HG02840 (cell line): ENCODE data around the gene LDLRAD3.

Experiments
- ATAC-seq: cut with Tn5 transposase; IDR thresholded peaks from one replicate; pipeline ENCODE4 v1.9.1; 2021; ENCODE audit warnings: mild to moderate bottlenecking, moderate library complexity, moderate number of reproducible peaks; ENCODE audit not compliant: unreplicated experiment, low FRiP score

Gene LDLRAD3

DNA sequence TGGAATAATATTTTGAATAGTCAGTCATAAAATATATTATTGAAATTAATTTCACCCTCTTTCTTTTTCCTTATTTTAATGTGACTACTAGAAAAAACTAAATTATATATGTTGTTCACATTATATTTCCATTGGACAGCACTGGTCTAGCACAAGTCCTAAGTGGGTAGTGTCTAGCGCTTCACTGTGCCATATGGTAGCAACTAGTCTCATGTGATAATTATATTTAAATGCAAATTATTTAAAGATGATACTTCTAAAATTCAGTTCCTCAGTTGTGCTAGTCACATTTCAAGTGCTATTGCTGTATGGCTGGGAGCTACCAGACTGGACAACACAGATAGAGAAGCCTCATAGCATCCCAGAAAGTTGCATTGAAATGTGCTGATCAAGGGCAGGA, 19.1 kb upstream of the LDLRAD3 start:
- ATAC-seq: no peak

DNA sequence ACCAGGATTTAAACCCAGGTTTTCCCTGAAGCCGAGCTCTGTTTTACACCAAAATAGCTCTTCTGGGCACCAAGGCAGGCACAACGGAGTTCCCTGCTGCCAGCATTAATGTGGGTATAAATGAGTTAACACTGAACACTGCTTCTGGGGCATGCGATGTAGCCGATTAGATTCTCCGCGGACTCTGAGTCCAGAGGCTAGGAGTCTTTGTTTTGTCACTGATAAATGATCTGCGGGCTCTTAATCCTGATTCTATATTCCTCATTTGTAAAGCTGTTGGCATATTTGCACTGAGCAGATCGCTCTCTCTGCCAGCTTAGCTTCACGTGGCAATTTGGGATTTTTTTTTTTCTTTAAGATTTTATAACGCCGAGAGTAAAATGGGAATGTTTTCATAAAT, 16.8 kb upstream of the LDLRAD3 start:
- ATAC-seq: no peak

DNA sequence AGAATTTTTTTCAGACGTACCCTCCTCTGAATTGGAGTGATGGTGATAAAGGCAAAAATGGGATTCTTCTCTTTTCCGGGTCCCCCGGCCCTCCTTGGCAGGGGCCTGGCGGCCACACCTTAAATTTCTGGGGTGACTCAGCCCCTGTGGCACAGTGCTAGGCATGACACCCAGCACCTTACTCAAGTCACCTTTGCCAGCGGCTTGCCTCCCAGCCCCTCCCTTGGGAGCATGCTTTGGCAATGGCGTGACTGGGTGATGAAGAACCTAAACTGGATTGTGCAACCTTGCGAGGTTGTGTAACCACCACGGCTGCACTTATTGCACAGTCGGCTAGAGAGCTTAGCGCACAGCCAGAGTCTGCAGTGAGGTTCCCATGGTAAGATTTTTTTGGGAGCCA, 16.2 kb upstream of the LDLRAD3 start:
- ATAC-seq: no peak

DNA sequence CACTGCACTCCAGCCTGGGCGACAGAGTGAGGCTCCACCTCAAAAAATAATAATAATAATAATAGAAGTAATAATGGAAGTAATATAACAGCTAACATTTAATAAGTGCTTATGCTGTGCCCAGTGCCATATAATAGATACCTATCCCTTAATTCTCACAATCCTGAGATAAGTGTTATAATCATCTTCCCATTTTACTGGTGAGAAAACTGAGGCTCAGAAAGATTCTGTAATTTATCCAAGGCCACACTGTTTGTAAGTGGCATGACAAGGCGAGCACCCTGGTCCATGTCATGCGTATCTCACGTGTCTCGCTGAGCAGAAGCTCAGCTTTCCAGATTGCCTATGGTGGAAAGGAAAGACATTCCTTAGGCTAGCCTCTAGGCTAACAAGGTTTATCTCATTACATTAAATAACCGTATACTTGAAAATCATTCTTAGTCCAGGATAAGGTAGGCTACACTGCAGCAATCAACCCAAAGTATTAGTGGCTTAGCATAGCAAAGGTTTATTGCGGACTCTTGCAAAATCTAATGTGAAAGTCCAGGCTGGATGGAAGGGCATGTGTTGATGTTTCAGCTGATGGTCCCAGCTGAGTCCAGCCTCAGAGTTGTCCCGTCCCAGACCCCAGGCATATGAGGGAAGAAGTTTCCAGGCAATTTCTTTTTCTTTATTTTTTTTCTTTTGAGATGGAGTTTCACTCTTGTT, 15.0 kb upstream of the LDLRAD3 start:
- no peak for ATAC-seq

DNA sequence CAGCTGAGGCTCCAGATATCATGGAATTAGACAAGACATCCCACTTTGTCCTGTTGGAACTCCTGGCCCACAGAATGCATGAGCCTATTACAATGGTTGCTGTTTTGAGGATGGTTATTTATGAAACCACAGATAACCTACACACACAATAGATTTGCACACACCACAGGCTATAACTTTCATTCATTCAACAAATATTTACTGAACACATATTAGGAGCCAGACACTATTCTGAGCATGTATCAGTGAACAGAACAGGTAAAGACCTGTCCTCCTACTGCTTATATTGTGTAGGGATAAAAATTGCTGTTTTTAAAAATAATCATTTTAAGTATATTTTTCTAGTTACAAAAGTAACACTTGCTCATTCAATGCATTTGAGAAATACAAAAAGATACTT, 13.4 kb upstream of the LDLRAD3 start:
- no peak for ATAC-seq

DNA sequence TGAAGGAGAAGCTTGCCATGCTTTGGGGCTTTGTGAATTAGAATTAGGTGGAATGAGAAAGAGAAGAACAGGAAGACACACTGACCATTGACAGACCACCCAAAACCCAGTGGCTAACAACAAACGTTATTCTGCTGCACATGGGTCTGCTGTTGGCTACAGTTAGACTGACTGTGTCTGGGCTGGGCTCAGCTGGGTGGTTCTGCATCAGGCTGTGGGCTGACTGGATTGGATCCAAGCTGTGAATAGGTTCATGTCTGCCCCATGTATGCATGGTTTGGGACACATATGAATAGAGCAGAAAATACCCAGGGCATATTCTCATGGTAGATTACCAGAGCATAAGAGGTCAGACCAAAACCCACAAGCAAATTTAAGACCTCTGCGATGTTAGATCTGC, 11.7 kb upstream of the LDLRAD3 start:
- no peak for ATAC-seq

DNA sequence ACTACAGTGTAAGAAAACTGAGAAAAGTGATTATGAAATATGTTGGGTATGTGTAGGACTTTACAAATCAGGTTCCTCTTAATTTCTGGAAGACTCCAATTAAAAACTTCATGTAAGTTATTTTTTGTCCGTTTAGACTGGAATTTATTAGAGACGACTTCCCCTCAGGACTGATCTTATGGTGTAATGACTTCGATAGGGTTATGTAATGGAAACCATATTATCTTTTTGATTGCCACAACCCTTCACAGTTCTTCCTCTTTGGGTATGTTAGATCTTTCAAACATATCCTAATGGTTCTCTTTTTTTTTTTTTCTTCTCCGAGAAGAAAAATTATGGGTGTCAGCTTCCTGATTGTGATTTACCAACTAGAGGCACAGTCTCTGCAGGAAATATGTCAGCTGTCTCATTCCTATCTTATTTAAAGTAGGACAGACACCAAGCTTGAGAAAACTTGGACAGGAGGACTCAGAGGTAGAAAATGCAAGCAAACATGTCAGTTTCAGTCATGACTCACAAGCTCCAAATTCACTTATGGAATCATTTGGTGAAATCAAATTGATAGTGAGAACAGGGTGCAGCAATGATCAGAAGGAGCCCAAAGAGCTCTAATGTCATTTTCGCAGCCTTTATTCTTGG, 11.1 kb upstream of the LDLRAD3 start:
- no peak for ATAC-seq

DNA sequence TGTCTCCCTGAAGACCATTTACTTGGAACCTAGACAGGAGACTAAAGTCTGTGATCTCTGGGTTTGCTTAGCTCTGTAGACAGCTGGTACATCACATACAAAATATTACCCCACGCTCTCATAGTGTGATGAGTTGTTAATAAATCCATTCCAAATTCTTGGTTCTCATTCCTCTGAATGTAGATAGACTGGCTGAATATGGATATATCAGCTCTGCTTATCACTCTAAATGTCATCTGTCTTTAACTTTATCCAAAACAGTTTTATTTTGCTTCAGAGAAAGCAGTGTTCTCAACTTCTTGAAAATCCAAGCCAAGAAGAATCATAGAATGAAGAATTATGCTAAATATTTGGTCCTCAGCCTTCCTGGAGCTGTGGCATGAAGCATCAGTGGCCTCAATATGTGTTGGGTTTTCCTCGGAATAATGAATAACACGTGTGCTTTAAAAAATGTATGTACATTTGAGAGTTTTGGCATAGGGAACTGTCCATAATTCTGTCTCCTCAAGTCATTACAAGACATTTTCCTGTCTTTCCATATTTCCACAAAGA, 10.5 kb upstream of the LDLRAD3 start:
- ATAC-seq: no peak

DNA sequence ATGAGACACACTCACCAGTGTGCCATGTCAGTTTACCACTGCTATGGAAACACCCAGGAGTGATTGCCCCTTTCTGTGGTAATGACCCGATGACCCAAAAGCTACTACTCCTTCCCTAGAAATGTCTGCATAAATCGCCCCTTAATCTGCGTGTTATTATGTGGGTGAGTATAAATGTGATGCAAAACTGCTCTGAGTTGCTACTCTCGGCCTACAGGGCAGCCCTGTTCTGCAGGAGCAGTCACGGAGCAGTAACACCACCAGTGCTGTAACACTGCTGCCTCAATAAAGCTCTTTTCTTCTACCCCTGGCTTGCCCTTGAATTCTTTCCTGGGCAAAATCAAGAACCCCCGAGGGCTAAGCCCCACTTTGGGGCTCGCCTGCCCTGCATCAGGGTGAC, 9.6 kb upstream of the LDLRAD3 start:
- ATAC-seq: no peak

DNA sequence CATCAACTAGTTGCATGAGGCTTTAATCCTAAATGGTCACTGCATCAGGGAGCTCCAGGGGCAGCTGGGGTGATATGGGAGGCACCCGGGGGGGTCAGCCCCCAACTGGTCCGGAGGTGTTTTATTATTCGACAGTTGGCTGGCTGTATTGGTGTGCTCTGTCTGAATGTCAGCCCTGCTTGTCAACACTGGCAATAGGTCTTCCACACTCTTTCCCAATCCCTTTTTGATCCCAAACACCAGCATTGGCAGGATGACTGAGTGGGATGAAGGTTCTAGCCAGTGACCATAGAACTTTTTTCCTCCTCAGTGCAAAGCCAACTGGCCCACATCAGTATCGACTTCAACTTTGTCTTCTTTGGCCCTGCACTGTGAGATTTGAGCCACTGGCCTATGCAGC, 8.9 kb upstream of the LDLRAD3 start:
- no peak for ATAC-seq

DNA sequence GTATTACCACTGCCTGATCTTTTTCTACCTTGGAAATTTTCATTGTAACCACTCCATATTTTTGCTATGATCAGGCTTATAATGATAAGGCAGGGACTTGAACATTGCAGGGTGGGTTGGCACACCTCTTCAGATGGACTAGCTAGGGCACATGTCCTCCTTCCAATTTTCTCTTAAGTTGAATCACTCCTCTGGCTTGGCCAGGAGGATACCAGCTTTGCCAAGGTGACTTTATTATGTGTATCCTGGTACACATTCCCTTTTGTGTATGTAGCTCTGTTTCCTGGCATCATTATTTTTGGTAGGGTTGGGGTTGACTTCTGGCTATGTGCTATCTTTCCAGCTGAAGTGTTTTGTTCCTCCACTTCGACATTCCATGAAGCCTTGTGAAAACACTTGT, 8.5 kb upstream of the LDLRAD3 start:
- ATAC-seq: no peak

DNA sequence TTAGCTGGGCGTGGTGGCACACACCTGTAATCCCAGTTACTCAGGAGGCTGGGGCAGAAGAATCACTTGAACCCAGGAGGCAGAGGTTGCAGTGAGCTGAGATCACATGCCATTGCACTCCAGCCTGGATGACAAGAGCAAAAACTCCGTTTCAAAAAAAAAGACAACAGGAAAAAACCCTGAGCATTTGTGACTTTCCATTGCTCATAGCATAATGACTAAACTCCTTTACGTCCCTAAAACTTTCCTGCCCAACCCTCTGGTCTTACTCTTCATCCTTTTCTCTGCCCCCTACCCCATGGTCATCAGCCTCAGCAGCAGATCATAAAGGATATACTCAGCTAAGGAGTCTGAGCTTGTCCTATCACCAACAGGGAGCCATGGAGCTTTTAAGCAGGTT, 6.8 kb upstream of the LDLRAD3 start:
- ATAC-seq: no peak

DNA sequence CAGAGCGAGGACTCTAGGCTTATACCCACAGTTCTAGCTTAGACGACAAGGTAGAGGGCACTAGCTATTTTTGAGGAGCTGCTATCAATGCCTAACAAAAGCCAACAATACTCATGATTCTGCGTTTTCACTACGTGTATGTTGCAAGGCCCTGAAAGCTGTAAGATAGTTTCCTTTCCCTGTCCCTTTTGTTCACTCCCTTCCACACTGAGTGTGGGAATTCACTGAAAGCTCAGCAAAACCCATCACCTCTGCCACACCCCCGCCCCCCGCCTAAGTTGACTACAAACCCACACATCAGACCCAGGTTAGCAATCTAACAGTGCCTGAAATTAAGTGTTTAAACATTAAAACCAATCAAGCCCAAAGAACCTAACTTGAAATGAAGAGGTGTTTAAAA, 6.2 kb upstream of the LDLRAD3 start:
- ATAC-seq: no peak

DNA sequence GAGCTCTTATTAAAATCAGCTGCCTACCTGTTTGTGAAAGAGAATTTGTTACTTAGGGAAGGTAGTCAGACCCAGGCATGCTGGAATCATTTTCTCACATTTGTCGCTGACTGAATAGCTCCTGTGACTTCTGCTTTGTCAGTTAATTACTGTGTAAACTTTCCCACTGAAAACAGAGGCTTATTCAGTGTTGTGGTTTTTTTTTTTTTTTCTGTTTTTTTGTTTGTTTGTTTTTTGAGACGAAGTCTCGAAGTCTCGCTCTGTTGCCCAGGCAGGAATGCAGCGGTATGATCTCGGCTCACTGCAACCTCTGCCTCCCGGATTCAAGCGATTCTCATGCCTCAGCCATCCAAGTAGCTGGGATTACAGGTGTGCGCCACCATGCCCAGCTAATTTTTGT, 5.6 kb upstream of the LDLRAD3 start:
- ATAC-seq: no peak

DNA sequence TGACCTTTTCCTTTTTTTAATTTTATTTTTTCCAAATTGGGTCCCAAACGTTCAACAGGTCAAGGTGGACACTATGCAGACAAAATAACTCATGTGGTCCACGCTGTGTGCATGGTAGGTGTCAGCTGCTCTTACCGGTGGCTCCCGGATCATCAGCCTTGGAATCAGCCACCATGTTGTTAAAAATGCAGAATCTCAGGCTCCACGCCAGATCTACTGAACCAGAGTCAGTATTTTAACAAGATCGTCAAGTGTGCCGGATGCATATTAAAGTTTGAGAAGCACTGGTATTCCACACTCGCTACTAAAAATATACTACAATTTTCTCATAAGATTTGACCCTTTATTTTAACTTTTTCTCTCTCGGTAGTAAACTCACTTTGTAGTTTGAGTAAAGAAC, 553 bp upstream of the LDLRAD3 start:
- ATAC-seq: no peak

DNA sequence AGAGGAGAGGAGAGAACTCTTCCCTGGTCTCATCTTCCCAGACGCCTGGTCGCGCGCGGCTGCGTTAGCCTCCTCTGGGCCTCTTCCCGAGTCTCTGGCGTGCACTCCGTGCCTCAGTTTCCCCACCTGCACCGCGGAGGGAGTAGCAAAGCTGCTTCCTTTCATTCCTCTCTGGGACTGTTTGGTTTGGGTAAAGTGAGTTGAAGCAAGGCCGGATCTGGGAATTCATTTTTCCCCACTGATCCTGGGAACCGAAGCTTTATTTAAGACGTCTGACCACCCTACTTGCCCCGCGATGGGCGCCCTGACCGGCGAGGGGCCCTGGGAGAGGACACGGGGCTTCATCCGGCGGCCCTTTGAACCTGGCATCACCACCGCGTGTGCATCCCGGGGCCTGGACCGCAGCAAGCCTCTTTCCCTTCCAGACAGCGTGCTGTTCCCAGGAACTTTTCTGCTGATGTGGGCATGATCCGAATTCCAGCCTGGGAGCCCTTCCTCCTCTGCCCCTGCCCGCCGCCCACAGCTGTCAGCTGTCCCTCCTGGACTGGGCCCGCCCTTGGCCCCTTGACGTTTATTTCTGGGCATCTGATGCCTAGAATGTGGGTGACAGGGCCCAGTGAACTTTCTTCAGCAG, 758 bp downstream of the LDLRAD3 start:
- no peak for ATAC-seq

DNA sequence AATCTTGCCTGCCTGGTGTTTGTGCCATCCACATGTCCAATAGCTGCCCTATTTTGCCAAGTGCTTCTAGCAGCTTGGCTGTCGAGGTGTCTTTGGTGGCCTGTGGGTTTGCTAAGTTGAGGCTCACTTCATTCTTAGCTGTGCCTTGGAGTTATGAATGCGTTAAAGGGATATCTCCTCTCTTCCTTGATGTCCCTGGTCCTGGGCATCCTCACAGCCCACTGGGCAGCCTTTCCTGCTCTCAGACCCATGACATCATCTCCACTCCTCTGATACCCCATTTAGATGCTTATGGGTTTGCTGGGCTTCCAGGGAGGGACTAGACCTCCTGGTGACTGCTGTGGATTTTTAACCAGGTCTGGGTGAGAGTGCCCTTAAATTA, 1.3 kb downstream of the LDLRAD3 start:
- no peak for ATAC-seq

DNA sequence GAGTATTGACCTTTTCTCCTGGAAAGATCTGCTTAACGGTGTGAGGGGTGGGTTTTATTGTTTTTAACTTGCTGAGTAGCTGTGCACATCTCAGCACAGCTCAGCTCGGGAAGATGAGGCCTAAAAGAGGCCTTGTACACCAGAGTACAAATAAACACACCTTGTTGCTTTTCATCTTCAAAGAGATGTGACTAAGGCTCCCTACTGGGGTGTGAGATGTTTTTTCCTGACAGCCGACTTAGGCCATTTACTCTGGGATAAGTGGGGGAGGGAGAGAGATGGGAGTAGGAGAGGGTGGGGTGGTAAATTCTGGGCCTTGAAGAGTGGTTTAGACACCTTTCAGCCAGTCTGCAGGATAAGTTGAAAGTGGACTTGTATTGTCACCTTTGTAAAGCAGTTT, 2.9 kb downstream of the LDLRAD3 start:
- no peak for ATAC-seq

DNA sequence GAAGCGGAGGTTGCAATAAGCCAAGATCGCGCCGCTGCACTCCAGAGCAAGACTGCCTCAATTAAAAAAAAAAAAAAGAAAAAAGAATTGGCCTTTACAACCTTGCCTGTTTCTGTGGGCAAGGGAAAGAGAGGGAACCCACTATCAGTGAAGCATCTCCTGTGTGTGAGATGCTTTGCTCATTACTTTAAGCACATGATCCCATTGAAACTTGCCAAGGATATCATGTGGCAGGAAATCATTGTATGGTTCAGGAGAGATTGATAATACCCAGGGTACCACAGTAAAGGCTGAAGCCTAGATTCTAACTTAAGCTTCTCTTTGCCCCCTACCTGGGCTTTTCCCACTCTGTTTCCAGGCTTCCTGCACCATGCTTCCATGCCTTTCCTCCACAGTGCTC, 3.6 kb downstream of the LDLRAD3 start:
- no peak for ATAC-seq

DNA sequence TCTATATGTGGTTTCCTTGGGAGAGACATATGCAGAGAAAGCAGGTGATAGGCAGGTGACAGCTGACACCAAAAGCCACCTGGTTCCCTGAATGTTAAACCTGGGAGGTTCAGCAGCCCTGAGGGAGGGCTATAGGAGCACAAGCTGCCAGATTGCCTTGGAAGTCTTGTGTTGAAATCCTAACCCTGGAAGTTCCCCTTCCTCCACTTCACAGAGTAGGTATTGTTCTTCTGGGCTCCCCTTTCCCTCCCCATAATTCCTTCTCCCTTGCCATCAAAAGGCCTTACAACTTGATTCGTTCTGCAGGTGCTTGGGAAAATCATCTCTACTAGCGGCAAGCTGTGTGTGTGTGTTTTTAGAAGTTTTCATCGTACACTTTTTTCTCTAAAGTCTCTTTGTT, 5.4 kb downstream of the LDLRAD3 start:
- ATAC-seq: no peak

DNA sequence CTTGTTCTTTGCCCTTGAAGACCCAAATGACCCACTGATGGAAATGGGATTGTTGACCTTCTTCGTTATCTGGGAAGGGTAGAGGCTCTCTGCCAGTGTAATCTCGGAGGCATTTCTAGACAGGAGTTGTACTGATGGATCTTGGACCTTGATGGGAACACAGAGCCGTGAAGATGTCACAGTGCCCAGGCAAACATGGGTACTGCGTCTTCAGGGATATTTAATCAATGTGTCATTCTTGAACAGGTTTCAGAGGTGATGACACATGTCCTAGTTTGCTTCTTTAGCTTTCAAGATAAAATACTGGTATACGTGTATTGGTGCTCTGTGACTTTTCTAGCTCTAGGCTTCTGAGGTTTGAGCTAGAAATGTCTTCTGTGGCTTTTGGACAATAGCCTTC, 6.2 kb downstream of the LDLRAD3 start:
- no peak for ATAC-seq

DNA sequence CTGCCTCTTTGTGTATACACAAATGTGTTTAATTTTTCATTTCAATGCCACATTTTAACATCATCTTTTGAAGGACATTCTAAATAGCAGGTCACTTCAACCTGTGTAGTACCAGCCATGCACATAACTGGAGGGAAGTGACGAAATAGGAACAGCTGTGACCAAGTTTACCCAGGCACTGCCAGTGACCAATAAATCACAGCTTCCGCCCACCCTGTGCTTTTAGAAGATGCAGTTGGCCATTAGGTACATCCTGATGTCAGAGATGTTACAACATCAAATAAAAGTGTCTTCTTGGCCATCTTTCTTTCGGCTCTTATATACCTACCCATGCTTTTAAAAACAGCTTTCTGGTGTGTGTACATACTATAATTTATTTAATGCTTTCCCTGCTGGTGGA, 7.8 kb downstream of the LDLRAD3 start:
- no peak for ATAC-seq
